MM.1S (cell line): ENCODE measurements around the gene GOLIM4.

Experiments
- CTCF ChIP-seq: fragments of 300-600 bp; sonication (generic); IDR thresholded peaks from 2 replicates; pipeline ENCODE4 v1.5.1; 2016; ENCODE audit warnings: antibody characterized with exemption, low read length, mixed read lengths
- EZH2 ChIP-seq: fragments of 300-600 bp; sonication (generic); optimal IDR thresholded peaks from 2 replicates; pipeline ENCODE3; 2017; ENCODE audit warnings: low read depth, mild to moderate bottlenecking, antibody characterized with exemption, low read length, mixed read lengths
- EZH2phosphoT487 ChIP-seq: fragments of 300-600 bp; sonication (generic); IDR thresholded peaks from 2 replicates; pipeline ENCODE4 v1.6.1; 2018; ENCODE audit warnings: antibody characterized with exemption, low read length

DNA sequence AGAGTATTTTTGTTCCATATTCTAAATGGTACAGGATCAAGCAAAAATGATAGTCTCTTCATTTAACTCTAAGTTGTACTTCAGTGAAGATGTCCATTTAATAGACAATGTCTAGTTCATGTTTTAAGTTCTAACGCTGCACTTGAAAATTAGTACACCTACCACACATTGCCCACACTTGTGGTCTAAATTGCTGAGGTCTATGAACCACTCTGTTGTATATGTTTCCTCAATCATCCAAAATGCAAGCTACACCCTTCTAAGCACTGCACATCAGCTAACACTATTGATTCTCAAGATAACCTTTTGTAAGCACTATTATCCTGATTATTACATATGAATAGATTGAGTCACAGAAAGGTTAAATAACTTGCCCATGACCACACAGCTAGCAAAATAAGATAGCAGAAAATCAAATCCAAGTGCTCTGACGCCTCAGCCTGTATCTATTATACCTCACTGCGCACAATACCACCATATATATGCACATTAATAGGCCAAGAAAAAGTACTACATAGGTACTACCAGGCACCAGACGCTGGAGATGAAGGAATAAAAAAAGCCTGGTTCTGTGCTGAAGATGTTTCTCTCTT, 6.4 kb downstream of the GOLIM4 start:
- TF ChIP-seq CTCF (no peak), EZH2 (no peak), EZH2phosphoT487 (no peak)
